ENCODE data around the gene FUT7.
A peak's percentile ranks its signal among the peaks of the same experiment; 100 is the strongest.
"Not testable (repeated sequence)": the region's sequence is repeated elsewhere in the genome, so short reads cannot be mapped to it uniquely, and the experiment has no call there.

Gene FUT7

DNA sequence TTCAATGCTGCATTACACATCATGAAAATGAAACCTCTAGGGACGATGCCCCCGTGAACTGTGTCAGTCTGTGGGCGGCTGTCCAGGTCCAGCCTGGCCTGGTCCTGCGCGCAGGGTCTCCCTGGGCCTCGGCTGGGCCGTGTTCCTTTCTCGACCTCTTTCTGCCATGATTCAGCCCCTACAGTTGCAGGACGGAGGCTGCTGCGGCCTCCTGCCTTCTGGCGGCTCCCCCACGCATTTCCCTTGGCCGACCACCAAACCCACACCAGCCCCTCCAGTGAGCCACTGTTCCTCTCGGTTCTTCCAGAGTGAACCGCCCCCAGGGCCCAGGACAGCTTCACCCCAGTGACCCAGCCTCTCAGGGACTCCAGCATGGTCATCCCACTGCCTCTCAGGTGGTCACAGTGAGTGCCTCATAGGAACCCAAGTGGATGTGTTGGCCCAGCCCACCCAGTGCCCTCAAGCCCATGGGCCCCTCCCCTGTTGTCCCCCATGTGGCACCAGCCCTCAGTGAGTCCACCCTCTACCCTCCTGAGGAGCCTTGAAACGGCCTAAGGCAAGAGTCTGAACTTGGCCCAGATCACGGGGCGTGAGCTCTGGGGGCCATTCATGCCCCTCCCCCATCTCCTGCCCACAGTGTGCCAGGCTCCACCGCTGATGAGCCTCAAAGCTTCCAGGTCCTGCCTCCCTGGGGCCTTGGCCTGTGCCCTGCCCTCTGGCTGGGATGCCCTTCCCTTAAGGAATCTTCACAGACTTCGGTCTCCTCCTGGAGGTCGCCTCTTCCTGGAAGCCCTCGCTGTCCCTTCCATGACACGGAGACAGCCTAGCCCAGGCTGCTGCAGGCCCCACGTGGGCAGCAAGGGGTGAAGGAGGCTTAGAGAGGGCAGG lies 25.5 kb downstream of the FUT7 start:
- no peak for DNase-seq (ENCODE audit: low read depth in 2 of 2, low spot score in 1 of 2)

DNA sequence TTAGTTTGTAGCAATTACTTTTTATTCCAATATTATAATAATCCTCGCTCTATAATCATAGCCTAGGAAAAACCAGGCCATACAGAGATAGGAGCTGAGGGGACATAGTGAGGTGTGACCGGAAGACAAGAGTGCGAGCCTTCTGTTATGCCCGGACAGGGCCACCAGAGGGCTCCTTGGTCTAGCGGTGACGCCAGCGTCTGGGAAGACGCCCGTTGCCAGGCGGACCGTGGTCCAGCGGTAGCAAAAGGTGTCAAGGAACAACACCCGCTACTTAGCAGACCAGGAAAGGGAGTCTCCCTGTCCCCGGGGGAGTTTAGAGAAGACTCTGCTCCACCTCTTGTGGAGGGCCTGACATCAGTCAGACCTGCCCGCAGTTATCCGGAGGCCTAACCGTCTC lies 27.6 kb downstream of the FUT7 start:
- not testable (repeated sequence) for DNase-seq (ENCODE audit: low read depth in 2 of 2, low spot score in 1 of 2)

DNA sequence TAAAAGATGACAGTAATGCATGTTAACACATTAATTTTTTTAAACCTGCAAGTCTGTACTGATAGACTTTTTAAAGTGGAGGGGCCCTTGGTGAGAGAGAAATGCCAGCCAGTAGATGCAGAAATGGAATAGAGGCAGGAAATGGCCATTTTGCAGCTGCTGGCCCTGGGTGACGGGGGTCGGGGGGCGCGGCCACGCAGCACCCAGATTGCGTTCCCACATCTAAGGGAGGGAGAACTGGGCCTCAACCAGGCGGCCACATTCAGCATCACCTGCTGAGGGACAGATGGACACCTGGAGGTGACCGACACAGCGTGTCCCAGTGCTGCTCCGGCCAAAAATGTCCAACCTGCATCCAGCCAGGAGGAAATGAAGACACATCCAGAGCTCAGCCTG lies 29.2 kb downstream of the FUT7 start:
- DNase-seq (ENCODE audit: low read depth in 2 of 2, low spot score in 1 of 2) = no peak

DNA sequence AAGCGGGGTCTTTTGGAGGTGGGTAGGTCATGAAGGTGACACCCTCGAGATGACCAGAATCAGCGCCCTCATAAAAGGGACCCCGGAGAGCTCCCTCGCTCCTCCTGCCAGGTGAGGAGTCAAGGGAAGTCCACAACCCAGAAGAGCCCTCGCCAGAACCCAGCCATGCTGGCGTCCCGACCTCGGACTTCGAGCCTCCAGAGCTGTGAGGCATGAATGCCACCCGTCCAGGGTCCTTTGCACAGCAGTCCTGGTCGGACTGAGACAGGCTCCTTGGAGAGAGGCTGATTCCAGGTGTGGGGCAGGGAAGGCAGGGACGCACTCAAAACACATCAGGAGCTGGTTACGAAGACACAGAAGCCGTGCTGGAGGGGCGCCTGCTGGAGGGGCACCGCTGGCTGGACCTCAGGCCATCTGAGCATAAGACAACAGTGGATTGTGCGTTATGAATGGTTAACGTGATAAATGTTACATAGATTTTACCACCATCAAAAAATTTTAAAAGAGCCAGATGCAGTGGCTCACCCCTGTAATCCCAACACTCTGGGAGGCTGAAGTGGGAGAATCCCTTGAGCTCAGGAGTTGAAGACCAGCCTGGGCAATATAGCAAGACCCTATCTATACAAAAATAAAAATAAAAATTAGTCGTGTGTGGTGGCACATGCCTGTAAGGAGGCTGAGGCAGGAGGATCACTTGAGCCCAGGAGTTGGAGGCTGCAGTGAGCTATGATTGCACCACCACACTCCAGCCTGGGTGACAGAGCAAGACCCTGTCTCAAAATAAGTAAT lies 29.8 kb downstream of the FUT7 start:
- no peak for DNase-seq (ENCODE audit: low read depth in 2 of 2, low spot score in 1 of 2)

DNA sequence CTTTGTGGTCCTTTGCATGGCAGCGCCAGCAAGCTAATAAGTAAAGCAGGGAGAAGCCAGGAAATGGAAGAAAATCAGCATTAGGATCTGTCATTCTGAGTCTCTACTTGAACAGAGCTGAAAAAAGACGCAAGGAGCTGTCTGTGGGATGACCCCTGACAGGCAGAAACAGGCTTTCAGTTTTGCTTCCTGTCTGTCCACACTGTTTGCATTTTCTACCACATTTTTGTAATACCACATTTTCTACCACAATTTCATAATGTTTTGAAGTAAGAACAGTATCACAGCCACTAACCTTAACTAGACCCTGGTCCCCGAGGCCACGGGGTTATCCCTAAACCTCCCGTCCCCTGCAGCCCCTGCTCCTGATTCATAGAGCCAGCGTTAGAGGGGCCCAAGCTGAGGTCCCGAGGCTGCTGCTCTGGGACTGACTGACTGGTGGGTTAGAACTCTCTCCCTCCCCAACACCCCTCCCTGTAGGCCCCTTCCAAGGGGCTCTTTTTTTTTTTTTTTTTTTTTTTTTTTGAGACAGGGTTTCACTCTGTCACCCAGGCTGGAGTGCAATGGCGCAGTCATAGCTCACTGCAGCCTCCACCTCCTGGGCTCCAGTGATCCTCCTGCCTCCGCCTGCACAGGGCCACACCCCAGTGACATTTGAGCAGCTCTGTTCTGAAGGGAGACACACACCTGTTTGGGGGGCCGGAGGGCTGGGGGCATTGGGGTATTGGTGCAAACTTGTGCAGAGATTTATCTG lies 31.5 kb downstream of the FUT7 start:
- no peak for DNase-seq (ENCODE audit: low read depth in 2 of 2, low spot score in 1 of 2)

DNA sequence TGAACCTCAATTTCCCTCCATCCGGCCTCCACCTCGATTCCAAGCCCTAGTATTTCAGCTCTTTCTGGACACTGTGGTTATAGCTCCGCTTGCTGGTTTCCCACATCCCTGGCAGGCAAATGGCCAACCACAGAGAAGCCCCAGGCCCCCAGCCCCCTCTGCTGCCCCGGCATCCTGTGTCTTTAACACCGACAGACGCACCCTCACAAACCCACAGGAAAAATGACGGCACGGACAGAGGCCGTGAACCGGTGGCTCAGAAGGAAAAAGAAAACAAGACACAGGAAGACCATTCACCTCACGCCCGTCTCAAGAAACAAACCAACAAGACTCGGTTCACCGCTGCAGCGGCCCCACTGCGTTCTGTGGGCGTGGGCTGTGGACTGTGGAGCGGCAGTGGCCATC lies 34.1 kb downstream of the FUT7 start:
- no peak for DNase-seq (ENCODE audit: low read depth in 2 of 2, low spot score in 1 of 2)

DNA sequence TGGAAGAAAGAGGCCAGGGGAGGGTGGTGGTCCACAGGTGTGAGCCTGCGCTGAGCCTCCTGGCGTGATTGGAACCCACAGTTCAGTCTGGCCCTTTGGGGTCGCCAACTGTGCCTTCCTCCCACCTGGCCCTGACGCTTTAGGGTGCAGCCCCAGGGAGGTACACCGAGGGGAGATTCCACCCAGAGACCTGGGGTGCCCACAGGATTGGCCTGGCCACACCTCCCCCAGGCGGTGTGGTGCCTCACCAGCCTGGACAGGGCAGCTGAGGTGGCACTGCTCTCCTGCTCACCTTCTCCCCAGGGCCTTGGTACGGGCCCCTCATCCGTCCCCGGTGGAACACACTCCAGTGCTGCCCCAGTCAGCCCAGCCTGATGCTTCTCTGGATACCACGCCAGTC lies 34.5 kb downstream of the FUT7 start:
- no peak for DNase-seq (ENCODE audit: low read depth in 2 of 2, low spot score in 1 of 2)

DNA sequence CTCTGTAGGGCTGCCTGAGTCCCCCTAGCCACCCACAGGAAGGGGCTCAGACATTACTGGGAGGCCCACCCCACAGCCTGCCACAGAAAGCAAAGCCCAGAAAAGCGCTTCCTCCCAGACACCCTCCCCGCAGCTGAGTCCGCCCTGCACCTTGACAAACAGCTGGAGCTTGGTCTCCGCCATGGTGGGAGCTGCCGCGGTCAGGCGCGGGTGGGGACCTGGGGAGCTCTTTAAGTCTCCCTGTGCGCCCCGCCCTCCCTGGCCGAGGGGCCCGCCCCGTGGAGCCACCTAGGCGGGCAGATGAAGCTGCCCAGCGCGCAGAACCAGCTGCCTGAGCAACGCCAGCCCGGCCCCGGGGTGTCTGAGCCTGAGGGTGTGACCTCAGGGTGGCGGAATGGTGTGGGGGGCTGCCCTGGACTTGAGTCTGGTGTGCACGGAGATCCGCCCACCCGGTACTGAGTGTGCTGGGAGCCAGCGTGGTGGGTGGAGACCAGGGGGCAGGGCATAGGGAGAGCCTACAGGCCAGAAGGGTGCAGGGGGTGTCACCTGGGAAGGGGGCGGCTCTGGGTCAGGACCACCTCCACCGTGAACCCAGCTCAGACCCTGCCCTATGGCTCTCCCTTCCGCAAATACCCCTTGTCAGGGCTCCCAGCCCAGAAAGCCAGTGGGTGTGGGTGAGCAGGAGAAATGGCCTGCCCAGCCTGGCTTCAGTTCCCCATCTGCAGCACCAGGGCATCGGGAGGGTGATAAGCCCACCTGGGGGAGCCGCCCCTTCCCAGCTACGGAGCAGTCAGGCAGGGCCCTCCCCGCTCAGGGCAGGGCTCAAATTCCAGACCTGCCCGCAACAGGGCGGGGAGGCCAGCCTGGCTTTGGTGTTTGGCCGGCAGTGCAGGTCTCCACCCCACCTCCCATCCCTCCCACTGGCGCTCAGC lies 35.3 kb downstream of the FUT7 start, which contains the start of gene CLIC3:
CLIC3 (minus strand) TSS at position 208 of the 932 bp plus-strand sequence; CDS start at position 183, 25 bp downstream.
- DNase-seq (ENCODE audit: low read depth in 2 of 2, low spot score in 1 of 2) = peak; percentile 30 to 35

DNA sequence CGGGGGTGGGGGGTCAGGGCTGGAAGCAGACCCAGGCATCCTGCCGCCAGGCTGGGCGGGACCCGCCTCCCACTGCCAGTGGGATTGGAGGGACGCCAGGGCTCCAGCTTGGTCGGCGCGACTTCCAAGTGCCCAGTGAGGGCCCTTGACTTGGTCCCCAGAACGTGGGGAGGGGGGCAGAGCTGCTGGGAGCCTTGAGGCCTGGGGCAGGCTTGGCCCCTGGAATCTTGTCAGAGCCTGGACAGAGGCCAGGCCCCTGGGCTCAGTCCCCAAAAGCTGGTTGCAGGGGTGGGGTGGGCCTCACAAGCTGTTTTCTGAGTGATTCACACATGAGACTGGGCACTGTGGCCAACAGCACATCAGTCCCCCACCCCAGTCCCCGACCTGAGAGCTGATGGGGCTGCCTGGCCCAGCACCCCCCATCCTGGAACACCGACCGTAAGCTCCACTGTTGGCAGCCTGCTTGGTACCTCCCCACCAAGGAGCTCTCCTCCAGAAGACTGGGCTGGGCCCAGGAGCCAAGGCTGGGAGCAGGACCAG lies 36.0 kb downstream of the FUT7 start:
- no peak for DNase-seq (ENCODE audit: low read depth in 2 of 2, low spot score in 1 of 2)

DNA sequence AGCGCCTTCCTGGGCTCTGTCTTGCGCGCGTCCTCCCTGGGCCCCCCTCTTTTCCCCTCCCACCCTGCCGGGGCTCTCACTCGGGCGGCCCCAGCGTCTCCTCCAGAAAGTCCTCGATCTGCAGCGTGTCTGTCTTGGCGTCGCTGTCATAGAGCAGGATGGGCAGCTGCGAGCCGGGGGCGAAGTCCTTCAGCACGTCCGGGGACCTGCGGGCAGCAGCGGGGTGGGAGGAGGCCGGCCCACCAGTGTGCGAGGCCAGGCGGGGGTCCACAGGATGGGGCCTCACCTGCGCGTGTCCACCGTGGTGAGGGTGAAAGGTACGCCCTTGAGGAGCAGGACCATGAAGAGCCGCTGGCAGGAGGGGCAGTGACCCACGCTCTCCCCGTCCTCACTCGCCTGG lies 36.5 kb downstream of the FUT7 start:
- no peak for DNase-seq (ENCODE audit: low read depth in 2 of 2, low spot score in 1 of 2)

DNA sequence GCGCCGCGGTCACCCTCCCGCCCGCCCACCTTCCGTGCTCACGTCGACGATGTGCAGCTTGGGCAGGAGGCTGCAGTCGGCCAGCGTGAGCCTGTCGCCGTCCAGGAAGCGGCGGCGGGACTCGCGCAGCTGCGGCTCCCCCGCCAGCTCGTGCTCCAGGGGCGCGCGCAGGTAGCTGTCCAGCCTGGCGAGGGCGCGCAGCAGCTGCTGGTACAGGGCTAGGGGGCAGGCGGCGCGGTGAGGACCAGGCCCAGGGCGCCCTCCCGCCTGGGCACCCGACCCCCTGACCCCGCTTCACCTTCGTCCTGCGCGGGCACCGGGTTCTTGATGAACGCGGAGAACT lies 37.0 kb downstream of the FUT7 start:
- DNase-seq (ENCODE audit: low read depth in 2 of 2, low spot score in 1 of 2) = no peak

DNA sequence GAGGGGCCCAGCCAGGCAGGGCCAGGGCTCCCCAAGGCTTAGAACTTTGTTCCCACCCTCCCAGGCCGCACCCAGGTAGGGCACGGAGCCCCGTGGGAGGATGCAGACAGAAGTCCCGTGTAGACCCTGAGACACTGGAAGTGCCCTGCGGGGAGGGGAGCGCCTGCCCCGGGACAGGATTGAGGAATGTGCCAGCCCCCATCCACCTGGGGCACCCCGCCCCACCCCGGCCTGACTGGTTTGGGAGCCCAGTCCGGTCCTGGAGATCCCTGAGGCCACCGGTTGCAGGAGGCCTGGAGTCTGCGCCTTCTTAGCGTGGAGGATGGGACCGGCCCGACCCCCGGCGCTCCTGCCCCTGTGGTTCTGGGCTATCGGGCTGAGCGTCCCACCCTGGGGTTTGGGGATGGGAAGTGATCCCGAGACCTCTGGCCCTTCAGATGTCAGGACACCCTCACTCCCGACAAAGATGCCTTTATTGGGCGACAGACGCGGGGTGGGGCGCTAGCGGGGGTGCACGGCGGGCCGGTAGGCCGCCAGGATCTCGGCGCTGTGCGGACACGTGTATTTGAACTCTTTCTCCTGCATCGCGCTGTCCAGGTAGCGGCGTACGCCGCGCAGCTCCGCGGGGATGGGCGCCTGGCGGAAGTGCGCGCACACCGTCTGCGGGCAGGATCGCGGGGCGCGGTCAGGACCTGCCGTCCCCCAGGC lies 37.6 kb downstream of the FUT7 start:
- no peak for DNase-seq (ENCODE audit: low read depth in 2 of 2, low spot score in 1 of 2)

DNA sequence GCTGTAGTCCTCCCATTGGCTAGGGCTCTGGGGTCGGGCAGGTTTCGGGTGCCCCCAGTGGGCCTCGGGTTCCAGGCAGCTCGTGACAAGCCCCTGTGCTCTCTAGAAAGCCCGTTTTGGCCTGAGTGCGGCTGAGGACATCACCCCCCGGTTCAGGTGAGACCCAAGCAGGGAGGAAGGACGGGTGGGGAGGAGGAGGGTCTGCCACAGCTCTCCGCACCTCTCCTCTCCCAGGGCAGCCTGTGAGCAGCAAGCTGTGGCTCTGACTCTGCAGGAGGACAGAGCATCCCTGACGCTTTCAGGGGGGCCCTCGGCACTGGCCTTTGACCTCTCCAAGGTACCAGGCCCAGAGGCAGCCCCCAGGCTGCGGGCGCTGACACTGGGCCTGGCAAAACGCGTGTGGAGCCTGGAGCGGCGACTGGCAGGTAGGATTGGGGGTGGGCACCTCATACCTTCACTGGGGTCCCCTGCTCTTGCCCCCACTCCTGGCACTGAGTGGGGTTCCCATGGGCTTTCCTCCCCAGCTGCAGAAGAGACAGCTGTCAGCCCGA lies 39.0 kb downstream of the FUT7 start:
- DNase-seq (ENCODE audit: low read depth in 2 of 2, low spot score in 1 of 2) = no peak

DNA sequence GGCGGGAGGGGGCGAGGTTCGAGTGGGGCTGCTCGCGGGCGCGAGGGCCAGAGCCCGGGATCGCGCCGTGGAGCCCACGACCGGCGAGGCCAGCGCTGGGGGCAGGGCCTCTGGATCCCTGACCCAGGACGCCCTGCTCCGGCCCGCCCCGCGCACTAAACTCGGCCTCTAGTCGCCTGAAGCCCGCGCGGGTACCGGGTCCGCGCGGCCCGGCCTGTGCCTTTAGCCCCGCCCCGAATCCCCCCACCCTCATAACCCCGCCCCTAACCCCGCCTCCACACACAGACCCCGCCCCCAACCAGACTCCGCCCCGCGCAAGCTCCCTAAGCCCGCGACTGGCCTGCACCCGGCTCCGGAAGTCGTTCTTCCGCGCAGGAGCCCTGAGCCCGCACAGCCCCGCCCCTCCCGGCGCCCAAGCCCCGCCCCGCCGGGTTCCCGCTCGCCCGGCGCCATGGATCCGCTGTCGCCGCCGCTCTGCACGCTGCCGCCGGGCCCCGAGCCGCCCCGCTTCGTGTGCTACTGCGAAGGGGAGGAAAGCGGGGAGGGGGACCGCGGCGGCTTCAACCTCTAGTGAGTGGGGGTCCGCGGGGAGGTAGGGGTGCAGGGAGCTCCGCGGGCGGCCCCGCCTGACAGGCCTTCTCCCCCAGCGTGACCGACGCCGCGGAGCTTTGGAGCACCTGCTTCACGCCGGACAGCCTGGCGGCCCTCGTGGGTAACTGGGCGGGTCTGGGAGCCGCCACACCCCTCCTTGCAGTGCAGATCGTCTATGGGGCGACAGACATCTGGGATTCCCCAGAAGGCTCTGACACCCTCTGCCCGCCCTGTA lies 39.7 kb downstream of the FUT7 start, which contains the start of gene PAXX:
PAXX (plus strand) TSS at position 430 of the 826 bp plus-strand sequence; CDS start at position 452, 22 bp downstream.
- peak; percentile 88 to 89 for DNase-seq (ENCODE audit: low read depth in 2 of 2, low spot score in 1 of 2)

DNA sequence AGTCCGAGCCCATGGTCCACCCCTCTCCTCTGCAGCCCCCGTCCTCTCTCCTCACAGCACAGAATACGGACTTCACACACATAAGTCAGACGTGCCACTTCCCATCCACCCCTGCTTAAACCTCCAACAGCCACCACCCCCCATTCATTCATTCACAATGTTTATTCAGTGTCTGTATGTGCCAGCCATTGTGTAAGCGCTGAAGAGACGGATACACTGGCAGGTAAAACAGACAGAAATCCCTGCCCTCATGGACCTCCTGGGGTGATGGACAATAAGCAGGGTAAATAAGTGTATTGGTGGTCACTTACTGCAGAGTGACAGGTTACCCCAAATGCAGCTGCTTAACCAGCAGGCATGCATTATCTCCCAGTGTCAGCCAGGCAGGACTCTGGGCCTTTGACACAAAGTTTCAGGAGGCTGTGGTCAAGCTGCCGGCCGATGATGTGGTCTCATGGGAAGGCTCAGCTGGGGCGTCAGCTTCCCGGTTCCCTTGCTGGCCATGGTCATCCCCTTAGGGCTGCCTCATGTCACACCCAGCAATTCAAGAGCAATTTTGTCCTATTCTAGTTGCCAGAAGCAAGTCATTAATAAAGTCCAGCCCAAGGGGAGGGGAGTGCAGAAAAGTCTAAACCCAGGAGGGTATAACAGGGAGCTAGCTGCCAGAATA lies 41.5 kb downstream of the FUT7 start:
- no peak for DNase-seq (ENCODE audit: low read depth in 2 of 2, low spot score in 1 of 2)

DNA sequence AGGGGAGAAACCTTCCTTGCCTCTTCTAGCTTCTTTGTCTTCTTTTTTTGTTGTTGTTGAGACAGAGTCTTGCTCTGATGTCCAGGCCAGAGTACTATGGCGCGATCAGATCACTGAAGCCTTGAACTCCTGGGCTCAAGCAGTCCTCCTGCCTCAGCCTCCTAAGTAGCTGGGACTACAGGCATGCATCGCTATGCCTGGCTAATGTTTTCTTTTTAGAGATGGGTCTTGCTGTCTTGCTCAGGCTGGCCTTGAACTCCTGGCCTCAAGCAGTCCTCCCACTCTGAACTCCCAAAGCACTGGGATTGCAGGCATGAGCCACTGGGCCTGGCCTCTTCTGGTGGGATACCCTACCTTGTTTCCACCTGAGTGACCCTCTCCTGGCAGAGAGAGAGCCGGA lies 43.0 kb downstream of the FUT7 start:
- DNase-seq (ENCODE audit: low read depth in 2 of 2, low spot score in 1 of 2) = no peak

DNA sequence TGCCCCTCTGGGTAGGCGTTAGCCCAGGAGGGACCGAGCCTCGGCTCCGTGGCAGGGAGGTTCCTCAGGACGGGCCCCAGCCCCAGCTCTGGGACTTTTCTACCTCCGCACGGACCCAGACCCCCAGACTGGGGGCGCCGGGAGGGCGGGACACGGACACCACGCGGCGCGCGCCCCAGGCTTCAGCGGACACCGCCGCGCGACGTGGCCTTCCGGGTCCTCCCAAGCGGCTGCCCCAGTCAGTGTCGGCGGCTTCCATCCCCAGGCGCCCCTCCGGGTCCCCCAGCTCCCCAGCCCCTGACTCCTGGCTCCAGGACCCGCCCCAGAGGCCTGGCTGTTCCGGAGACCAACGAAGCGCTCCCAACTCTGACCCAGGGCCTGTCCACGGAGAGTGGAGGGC lies 46.0 kb downstream of the FUT7 start:
- no peak for DNase-seq (ENCODE audit: low read depth in 2 of 2, low spot score in 1 of 2)

Data from stimulated activated CD8-positive, alpha-beta memory T cell treated with anti-CD3 and anti-CD28 coated beads, Interleukin-4, amount 100 ng/mL, for 1 hour (primary cell).